Breast epithelium (tissue), 3 donors: Measurements from ENCODE around the gene IL1RL2.

ENCODE experiments used
- POLR2AphosphoS5 ChIP-seq, 3 donors: sonication (generic); formaldehyde crosslinking; IDR thresholded peaks; one replicate each; pipeline ENCODE4 v1.6.1; 2017; ENCODE audit warnings: antibody characterized with exemption in 3 of 3
- TF ChIP-seq, protein P1 (sequence below), 3 donors: fragments of 450-650 bp; IDR thresholded peaks; one replicate each; pipeline ENCODE4 v1.5.1; 2016 to 2017; ENCODE audit warnings: antibody characterized with exemption in 3 of 3, mild to moderate bottlenecking in 3 of 3, moderate library complexity in 3 of 3

DNA sequence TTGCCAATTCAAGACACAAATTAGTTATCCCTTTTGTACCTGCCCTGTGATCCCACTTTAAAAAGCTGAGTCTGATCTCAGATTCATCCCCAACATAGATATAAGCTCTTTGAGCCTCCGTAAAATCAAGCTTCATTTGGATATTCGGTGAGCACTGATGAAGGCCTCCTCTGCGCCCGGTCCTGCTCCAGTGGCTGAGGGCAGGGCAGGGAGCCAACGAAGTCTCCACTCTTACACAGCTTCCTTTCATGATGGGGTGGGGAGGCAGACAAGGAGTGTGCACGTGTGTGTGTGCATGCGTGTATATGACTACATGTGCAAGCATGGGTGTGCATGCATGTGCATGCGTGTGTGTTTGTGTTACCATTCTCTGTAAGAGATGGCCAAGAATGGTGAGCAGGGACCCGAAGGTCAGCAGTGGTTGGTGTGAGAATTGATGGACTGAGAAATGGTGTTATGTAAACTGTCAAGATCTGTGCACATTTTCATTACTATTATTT is 43.6 kb downstream of the IL1RL2 start:
- TF ChIP-seq, protein P1, sequence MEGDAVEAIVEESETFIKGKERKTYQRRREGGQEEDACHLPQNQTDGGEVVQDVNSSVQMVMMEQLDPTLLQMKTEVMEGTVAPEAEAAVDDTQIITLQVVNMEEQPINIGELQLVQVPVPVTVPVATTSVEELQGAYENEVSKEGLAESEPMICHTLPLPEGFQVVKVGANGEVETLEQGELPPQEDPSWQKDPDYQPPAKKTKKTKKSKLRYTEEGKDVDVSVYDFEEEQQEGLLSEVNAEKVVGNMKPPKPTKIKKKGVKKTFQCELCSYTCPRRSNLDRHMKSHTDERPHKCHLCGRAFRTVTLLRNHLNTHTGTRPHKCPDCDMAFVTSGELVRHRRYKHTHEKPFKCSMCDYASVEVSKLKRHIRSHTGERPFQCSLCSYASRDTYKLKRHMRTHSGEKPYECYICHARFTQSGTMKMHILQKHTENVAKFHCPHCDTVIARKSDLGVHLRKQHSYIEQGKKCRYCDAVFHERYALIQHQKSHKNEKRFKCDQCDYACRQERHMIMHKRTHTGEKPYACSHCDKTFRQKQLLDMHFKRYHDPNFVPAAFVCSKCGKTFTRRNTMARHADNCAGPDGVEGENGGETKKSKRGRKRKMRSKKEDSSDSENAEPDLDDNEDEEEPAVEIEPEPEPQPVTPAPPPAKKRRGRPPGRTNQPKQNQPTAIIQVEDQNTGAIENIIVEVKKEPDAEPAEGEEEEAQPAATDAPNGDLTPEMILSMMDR (IDR thresholded peaks at IDR 0.05), result no peak
- no peak for TF ChIP-seq POLR2AphosphoS5 (IDR thresholded peaks at IDR 0.05)
